NB4 (cell line): ENCODE results near the gene IL17B.

Experiments
- DNase-seq: peaks from one replicate; pipeline ENCODE4 v3.0.0; 2010; ENCODE audit warnings: low read depth
- H3K4me3 ChIP-seq: one replicate; pipeline ENCODE4 v1.5.1; 2011; ENCODE audit warnings: mild to moderate bottlenecking, low read depth, low read length, moderate library complexity
- MYC ChIP-seq: IDR thresholded peaks from 2 replicates; pipeline ENCODE4 v1.6.1; 2011; ENCODE audit warnings: low read depth, low read length
- POLR2A ChIP-seq: IDR thresholded peaks from 2 replicates; pipeline ENCODE4 v1.6.1; 2011; ENCODE audit warnings: mild to moderate bottlenecking; ENCODE audit not compliant: insufficient read length; ENCODE audit errors: extremely low read depth
- TF ChIP-seq, protein P1 (sequence below): IDR thresholded peaks from one replicate; pipeline ENCODE4 v1.5.1; 2012; ENCODE audit warnings: low read depth, low read length
- TF ChIP-seq, protein P2 (sequence below): IDR thresholded peaks from 2 replicates; pipeline ENCODE4 v1.6.1; 2011; ENCODE audit warnings: low read depth, low read length

Gene IL17B

DNA sequence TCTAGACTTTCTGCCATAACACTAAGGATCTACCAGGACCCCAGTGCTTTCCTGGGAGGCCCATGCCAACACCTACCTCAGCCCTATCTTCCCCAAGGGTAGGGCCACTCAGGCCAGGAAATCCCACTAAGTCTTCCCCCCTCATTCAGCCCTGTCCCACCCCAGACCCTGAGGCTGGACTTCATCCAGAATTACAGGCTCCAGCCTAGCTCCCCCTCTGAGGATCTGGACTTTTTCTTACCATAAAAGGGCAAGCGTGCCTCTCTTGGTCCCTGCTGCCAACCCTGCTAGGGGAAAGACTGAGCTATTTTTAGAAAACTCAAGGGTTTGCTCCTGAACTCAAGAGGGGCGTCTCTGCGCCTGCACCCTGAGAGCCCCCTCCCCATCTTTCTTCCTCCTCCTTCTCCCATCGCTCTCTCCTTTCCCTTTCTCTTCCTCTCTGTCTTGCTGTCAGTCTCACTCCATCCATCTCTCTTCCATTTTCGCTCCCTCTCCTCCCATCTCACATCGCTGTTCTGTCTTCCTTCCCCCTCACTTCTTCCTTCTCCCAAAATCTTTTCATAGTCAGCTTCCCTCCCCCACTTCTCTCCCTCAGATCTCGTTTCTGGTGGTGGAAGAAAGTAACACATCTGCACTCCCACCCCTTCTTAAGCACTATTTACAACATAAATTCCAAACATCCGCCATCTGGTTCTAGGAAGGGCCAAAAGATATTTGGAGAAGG is 38.1 kb upstream of the IL17B start:
- no peak overlapping the region for H3K4me3 ChIP-seq
- TF ChIP-seq POLR2A (no peak), MYC (no peak)
- TF ChIP-seq, protein P1, sequence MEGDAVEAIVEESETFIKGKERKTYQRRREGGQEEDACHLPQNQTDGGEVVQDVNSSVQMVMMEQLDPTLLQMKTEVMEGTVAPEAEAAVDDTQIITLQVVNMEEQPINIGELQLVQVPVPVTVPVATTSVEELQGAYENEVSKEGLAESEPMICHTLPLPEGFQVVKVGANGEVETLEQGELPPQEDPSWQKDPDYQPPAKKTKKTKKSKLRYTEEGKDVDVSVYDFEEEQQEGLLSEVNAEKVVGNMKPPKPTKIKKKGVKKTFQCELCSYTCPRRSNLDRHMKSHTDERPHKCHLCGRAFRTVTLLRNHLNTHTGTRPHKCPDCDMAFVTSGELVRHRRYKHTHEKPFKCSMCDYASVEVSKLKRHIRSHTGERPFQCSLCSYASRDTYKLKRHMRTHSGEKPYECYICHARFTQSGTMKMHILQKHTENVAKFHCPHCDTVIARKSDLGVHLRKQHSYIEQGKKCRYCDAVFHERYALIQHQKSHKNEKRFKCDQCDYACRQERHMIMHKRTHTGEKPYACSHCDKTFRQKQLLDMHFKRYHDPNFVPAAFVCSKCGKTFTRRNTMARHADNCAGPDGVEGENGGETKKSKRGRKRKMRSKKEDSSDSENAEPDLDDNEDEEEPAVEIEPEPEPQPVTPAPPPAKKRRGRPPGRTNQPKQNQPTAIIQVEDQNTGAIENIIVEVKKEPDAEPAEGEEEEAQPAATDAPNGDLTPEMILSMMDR: no peak
- TF ChIP-seq, protein P2, sequence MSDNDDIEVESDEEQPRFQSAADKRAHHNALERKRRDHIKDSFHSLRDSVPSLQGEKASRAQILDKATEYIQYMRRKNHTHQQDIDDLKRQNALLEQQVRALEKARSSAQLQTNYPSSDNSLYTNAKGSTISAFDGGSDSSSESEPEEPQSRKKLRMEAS: no peak
- DNase-seq: no peak

DNA sequence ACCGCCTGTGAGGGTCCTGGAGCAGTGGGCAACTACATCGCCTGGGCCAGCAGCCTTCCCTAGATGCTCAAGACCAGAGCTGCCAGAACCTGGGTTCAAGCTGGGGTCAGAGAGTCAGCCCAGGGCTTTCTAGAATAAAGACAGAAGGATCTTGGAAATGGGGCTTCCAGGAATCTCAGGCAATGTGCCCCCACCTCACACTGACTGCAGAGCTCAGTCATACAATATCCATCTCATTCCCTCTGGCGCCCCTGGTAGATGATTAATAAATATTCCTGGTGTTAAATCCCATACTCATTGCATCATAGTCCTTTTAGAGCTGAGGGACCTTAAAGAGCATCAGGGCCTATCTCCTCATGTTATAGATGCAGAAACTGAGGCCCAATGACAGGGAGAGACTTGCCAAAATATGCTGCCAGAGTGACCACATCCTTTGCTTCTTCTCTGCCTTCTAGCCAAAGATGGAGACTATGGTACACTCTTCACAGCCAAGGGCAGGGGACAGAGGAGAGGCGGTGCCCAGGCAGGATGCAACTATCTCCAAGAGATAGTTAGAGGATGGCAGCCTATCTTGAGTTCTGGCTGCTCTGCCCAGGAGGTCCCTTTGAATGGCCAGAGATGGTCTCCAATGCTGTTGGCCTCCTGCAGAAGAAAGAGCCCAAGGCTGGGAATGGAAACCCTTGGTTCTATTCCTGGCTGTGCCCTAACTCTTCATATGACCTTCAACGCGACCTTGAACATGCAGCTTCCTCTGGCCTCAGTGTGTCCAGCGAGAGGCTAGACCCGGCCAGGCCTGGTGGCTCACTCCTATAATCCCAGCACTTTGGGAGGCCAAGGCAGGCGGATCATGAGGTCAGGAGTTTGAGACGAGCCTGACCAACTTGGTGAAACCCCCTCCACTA is 36.2 kb upstream of the IL17B start:
- H3K4me3 ChIP-seq: no peak overlapping the region
- TF ChIP-seq, protein P1: no peak
- TF ChIP-seq MYC: no peak
- TF ChIP-seq, protein P2: no peak
- TF ChIP-seq POLR2A: no peak
- no peak for DNase-seq

DNA sequence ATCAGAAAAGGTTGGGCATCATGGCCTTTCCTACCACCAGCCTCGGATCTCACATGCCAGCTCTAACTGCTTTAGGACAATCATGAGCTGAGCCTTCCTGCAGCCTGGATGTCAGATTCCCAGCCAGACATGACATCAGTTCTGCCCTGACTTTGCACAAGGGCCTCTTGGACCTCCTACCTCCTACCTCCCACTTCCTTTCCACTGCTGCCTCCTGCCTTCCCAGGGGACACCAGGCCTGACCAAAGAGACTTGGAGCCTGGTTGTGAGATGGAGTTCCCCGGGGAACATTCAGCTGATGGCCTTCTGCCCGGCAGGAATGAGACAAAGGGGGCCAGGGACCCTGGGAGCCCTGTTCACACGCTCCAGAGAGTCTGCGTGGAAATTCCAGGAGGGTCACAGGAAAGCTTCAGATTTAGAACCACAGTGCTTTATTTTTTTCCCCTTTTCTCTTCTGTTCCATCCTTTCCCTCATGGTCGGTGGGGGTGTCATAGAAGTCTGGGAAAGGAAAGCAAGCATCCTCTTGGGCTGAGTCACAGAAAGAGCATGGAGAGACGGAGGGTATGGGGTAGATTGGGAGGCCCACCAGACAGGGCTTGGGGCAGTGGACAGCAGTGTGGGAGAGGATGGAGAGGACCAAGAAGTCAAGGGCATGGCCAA is 35.4 kb upstream of the IL17B start:
- H3K4me3 ChIP-seq: no peak overlapping the region
- peak; percentile 64 for DNase-seq
- TF ChIP-seq MYC: no peak
- TF ChIP-seq, protein P1: no peak
- TF ChIP-seq, protein P2: no peak
- no peak for TF ChIP-seq POLR2A

- no peak for TF ChIP-seq MYC
- TF ChIP-seq, protein P2: no peak
- TF ChIP-seq, protein P1: no peak
- TF ChIP-seq POLR2A: no peak
- no peak overlapping the region for H3K4me3 ChIP-seq
- no peak for DNase-seq
Observed at GRCh38 chr5:149413477-149414210, 34.6 kb upstream of the IL17B start.
